NCI-H460 (cell line): ENCODE data around the gene TMEM8B. TPM values are rescaled to one million over a fixed set of nuclear protein-coding genes. Genes with fewer than 3 reads are reported as not detected.
A peak's percentile ranks its signal among the peaks of the same experiment; 100 is the strongest.
"Not testable (repeated sequence)": the region's sequence is repeated elsewhere in the genome, so short reads cannot be mapped to it uniquely, and the experiment has no call there.

Source experiments
- DNase-seq: peaks from one replicate; pipeline ENCODE4 v3.0.0-alpha.2; 2016; ENCODE audit warnings: low read depth; ENCODE audit errors: extremely low read depth
- total RNA-seq: library from RNA; depleted of rRNA; stranded (reverse); fragments of >200 nt; shearing (Covaris generic); gene quantifications from 2 replicates; pipeline ENCODE4 v1.2.3, GENCODE V29; 2014

TMEM8B gene
- total RNA-seq, 1 experiment from 2014 or later = 1.2 TPM

GRCh38 chr9:35904338-35904737 is 75.3 kb downstream of the TMEM8B start:
- no peak for DNase-seq

- no peak for DNase-seq
Observed at GRCh38 chr9:35905051-35905781, 76.2 kb downstream of the TMEM8B start.

DNA sequence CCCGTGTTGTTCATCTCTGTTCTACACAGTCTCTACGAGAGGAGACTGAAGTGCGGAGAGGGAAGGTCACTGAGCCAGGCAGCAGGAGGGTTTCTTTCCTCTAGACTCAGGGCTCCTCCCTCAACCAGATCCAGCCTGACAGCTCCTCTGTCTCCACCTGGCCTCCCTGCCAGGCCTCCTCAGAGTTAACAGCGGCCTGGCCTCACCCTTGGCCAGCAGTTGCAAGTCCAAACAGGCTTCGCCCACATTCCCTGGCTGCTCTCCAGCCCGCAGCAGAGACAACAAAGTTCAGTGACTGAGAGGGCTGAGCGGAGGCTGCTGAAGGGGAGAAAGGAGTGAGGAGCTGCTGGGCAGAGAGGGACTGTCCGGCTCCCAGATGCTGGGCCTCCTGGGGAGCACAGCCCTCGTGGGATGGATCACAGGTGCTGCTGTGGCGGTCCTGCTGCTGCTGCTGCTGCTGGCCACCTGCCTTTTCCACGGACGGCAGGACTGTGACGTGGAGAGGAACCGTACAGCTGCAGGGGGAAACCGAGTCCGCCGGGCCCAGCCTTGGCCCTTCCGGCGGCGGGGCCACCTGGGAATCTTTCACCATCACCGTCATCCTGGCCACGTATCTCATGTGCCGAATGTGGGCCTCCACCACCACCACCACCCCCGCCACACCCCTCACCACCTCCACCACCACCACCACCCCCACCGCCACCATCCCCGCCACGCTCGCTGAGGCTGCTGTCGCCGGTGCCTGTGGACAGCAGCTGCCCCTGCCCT is 77.1 kb downstream of the TMEM8B start, which contains the start of gene HRCT1:
Gene HRCT1 (plus strand): TSS at position 291 of the 768 bp plus-strand sequence. CDS start 86 bp downstream, at position 377.
- peak; percentile 87 for DNase-seq

DNA sequence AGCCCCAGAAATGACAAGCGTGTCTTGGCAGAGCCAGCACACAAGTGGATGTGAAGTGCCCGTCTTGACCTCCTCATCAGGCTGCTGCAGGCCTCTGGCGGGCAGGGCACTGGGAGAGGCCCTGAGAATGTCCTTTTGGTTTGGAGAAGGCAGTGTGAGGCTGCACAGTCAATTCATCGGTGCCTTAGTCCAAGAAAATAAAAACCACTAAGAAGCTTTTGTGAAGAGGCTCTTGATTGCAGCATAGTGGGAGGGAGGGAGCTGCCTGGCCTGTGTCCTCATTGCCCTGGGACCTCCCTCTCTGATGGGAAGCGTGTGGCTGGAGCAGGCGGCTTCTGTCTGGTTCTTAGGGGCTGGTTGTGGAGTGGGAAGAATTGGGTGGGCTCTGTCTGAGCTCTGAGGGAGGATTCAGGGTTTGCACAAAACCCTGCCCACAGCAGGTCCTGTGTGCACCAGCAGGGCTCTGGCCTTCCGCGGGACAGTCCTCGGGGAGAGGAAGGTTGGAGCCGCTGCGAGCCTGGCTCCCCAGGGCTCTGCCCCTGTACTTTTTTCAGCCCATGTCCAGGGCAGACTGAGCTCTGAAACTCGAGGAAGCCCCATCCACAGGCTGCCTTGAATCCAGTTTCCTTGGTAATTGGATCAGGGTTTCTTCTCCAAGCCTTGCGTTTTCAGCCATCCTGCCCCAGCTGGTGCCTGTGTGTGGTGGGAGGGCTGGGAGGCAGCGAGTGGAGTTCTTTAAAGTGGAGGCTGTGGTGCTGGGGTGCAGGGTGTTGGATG is 78.1 kb downstream of the TMEM8B start:
- DNase-seq = peak; percentile 56

GRCh38 chr9:35907711-35908503 is 78.9 kb downstream of the TMEM8B start:
- DNase-seq = peak; percentile 82

DNA sequence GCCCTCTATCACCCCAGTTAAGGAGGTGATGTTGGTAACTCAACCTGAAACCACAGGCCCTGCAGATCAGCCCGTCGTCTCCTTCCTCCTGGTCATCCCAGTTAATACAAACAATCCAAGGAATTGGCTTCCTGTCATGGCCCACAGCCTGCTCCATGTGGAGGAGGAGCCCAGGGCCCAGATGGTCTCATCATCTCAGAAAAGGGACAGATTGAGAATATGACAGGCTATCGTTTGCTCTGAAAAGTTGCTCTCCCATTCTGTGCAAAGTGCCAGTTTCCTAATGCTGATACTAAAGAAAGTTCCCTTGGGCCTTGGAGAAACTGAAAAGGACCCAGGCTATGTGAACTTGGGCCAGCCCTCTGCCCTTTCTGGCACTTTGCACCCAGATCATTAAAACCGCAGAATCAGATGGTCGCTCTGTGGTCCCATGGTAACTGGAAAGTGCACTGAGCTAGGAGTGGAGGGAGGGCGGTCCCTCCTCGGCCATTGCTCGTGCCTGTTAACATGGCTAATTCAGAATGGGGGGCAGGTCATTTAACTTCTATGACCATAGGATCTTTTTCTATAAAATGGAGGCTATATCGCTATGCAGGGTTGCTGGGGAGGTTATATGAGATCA is 79.6 kb downstream of the TMEM8B start:
- DNase-seq = no peak

- DNase-seq = no peak
Observed at GRCh38 chr9:35909274-35909673, 80.2 kb downstream of the TMEM8B start, which contains the start of gene SPAAR. Gene SPAAR (plus strand): TSS chr9:35909490. CDS start chr9:35910464, 974 bp downstream.

DNA sequence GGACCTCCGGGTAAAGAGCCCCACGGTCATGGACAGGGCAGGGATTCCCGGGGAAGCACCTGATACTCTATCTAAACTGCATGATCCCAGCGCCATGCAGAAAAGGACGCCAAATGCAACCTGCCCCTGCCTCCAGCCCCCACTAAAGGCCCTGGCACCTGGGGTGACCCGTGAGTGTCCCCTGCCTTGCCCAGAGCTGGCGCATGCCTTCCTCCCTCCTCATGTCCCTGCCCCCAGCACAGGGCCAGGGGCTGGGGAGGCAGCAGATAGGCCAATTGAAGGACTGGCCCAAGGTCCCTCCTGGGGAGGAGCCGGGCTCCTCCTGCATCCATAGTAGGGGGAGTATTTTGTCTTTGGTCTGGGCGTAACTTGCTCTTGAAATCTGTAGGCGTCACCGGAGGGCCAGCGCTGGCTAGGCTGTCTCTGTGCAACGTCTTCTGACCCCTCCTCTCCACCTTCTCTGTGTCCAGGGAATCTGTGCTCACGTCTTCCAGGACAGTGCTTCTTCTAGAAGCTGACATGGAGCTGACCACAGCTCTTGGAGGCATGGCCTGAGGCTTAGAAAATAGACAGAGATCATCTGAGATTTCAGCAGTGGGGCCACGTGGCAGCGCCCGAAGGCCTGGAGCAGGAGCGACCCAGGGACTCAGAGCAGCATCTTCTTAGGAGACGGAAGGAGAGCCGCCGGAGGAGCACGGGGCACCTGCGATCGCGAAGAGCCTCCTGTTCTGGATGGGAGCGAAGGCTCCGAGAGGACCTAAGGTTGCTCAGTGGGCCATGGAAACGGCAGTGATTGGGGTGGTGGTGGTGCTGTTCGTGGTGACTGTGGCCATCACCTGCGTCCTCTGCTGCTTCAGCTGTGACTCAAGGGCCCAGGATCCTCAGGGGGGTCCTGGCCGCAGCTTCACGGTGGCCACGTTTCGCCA is 80.9 kb downstream of the TMEM8B start:
- DNase-seq = no peak

GRCh38 chr9:35910613-35911359 is 81.8 kb downstream of the TMEM8B start:
- DNase-seq = peak; percentile 67

DNA sequence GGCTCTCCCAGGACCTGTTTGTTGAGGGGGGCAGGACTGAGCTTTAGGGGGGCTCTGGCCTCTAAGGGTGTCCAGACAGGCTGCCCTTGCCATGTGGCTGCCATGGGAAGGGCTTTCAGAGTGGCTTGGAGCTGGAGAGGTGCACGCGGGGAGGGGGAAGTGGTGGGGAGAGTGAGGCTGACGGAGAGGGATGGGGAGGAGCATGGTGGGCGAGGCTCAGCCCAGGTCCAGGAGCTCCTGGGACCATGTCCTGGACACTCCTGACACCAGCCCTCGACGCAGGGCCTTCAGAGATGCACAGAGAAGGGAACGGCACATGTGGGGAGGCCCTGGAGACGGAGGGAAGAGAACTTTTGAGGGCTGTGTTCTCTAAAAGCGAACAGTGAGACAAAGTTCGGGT is 82.7 kb downstream of the TMEM8B start:
- DNase-seq = no peak

- no peak for DNase-seq
Observed at GRCh38 chr9:35912791-35913400, 83.9 kb downstream of the TMEM8B start.

DNA sequence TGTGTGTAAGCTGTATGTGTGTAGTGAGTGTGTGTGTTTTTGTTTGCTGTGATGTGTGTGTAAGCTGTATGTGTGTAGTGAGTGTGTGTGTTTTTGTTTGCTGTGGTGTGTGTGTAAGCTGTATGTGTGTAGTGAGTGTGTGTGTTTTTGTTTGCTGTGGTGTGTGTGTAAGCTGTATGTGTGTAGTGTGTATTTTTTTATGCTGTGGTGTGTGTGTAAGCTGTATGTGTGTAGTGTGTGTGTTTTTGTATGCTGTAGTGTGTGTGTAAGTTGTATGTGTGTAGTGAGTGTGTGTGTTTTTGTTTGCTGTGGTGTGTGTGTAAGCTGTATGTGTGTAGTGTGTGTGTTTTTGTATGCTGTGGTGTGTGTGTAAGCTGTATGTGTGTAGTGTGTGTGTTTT is 84.4 kb downstream of the TMEM8B start:
- DNase-seq = not testable (repeated sequence)

DNA sequence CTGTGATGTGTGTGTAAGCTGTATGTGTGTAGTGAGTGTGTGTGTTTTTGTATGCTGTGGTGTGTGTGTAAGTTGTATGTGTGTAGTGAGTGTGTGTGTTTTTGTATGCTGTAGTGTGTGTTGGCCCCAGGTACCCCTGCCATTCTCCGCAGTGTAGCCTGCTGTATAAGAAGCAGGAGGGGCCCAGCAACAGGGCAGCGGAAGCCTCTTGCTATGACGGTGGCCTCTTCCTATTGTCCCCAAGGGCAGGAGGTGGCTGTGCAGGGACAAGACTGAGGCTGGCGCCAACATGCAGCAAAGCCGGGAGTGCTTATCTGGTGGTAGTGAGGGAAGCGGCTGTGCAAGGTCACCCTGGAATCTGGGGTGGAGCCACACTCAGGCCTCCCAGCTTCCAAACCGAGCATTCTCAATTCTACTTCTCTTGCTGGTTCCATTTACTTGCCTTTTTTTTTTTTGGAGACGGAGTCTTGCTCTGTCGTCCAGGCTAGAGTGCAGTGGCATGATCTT is 85.3 kb downstream of the TMEM8B start:
- no peak for DNase-seq
